Vagina (tissue), 2 donors: Measurements from ENCODE around the gene IPO11.

Experiments used
- POLR2A ChIP-seq, 2 donors: fragments of 450-650 bp; IDR thresholded peaks; one replicate each; pipeline ENCODE4 v1.6.1; 2017; ENCODE audit warnings: antibody characterized with exemption in 2 of 2, mild to moderate bottlenecking in 2 of 2, moderate library complexity in 2 of 2
- POLR2AphosphoS5 ChIP-seq, 2 donors: sonication (generic); formaldehyde crosslinking; IDR thresholded peaks; one replicate each; pipeline ENCODE4 v1.9.0; 2017; ENCODE audit warnings: antibody characterized with exemption in 2 of 2, mild to moderate bottlenecking in 2 of 2, low read depth in 1 of 2; ENCODE audit not compliant: insufficient read depth in 1 of 2
- TF ChIP-seq, protein P1 (sequence below), 3 experiments: fragments of 450-650 bp in 2 of 3; fragments of 200-600 bp in 1 of 3; sonication (generic) in 1 of 3; IDR thresholded peaks; one replicate each; pipeline ENCODE4 v1.5.1; 2017 to 2019; ENCODE audit warnings: antibody characterized with exemption in 3 of 3, mild to moderate bottlenecking in 2 of 3, moderate library complexity in 2 of 3

DNA sequence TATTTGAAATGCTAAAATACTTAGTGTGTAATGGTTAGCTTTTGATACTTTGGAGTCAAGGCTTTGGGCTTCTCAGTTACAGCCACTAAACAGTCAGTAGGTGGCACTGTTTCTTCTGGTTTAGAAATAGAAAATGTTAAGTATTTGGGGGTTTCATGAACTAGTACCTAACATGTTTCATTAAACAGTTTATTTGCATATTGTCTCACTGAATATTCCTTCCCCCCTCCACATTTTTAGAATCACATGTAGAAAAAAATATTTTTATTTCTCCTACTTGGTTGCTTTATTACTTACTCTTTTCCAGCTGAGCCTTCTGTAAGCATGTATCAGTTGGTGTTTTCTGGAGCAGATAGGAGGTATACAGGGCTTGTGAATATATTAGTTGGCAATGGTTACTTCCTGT is 48.0 kb downstream of the IPO11 start:
- TF ChIP-seq POLR2AphosphoS5 (IDR thresholded peaks at IDR 0.05; ENCODE audit: insufficient read depth in 1 of 2, low read depth in 1 of 2) (no peak), POLR2A (IDR thresholded peaks at IDR 0.05) (no peak)
- TF ChIP-seq, protein P1, sequence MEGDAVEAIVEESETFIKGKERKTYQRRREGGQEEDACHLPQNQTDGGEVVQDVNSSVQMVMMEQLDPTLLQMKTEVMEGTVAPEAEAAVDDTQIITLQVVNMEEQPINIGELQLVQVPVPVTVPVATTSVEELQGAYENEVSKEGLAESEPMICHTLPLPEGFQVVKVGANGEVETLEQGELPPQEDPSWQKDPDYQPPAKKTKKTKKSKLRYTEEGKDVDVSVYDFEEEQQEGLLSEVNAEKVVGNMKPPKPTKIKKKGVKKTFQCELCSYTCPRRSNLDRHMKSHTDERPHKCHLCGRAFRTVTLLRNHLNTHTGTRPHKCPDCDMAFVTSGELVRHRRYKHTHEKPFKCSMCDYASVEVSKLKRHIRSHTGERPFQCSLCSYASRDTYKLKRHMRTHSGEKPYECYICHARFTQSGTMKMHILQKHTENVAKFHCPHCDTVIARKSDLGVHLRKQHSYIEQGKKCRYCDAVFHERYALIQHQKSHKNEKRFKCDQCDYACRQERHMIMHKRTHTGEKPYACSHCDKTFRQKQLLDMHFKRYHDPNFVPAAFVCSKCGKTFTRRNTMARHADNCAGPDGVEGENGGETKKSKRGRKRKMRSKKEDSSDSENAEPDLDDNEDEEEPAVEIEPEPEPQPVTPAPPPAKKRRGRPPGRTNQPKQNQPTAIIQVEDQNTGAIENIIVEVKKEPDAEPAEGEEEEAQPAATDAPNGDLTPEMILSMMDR (IDR thresholded peaks at IDR 0.05): peak in 2 of 3 experiments; percentile 61 to 63
